HepG2 (cell line): ENCODE data around the gene WDR7. TPM values are rescaled to one million over a fixed set of nuclear protein-coding genes. Genes with fewer than 3 reads are reported as not detected.
A peak's percentile ranks its signal among the peaks of the same experiment; 100 is the strongest.

Experiments
- BCL6 ChIP-seq: IDR thresholded peaks from 2 replicates; pipeline ENCODE4 v1.6.1; 2016; ENCODE audit warnings: missing genetic modification reagents, missing compliant biosample characterization
- CCAR2 ChIP-seq: fragments of 200-400 bp; formaldehyde crosslinking; optimal IDR thresholded peaks from 2 replicates; pipeline ENCODE3; 2018; ENCODE audit warnings: low read depth, mild to moderate bottlenecking, low read length, moderate library complexity
- ESRRA ChIP-seq: sonication (generic); formaldehyde crosslinking; IDR thresholded peaks from 2 replicates; pipeline ENCODE4 v1.5.1; 2020; ENCODE audit warnings: mild to moderate bottlenecking, low read depth, missing genetic modification reagents
- GLMP ChIP-seq: sonication (generic); formaldehyde crosslinking; IDR thresholded peaks from 2 replicates; pipeline ENCODE4 v1.9.0; 2021; ENCODE audit warnings: missing genetic modification reagents, mild to moderate bottlenecking, borderline replicate concordance
- KAT2B ChIP-seq: fragments of 150-350 bp; IDR thresholded peaks from 2 replicates; pipeline ENCODE4 v1.6.1; 2014; ENCODE audit warnings: low read depth, low read length, borderline replicate concordance
- KLF15 ChIP-seq: sonication (generic); formaldehyde crosslinking; IDR thresholded peaks from 2 replicates; pipeline ENCODE4 v1.8.1; 2023; ENCODE audit warnings: borderline replicate concordance, mild to moderate bottlenecking, inconsistent platforms, missing genetic modification reagents, mixed read lengths
- KMT2A ChIP-seq: sonication (generic); formaldehyde crosslinking; IDR thresholded peaks from 2 replicates; pipeline ENCODE4 v1.4.0; 2020; ENCODE audit warnings: missing genetic modification reagents
- MEF2D ChIP-seq: sonication (generic); formaldehyde crosslinking; IDR thresholded peaks from 2 replicates; pipeline ENCODE4 v1.5.1; 2020; ENCODE audit warnings: mild to moderate bottlenecking, missing genetic modification reagents
- MYNN ChIP-seq: sonication (generic); formaldehyde crosslinking; IDR thresholded peaks from 2 replicates; pipeline ENCODE4 v1.4.0; 2020; ENCODE audit warnings: mild to moderate bottlenecking, low read depth, missing genetic modification reagents
- NR2F6 ChIP-seq, 2 experiments: IDR thresholded peaks; 2 replicates each; pipeline ENCODE4 v1.6.1; 2016; ENCODE audit warnings: antibody characterized with exemption in 1 of 2, mild to moderate bottlenecking in 1 of 2
- SALL2 ChIP-seq: sonication (generic); formaldehyde crosslinking; IDR thresholded peaks from 2 replicates; pipeline ENCODE4 v1.8.1; 2023; ENCODE audit warnings: mild to moderate bottlenecking, missing genetic modification reagents, inconsistent platforms
- SKIL ChIP-seq: sonication (generic); formaldehyde crosslinking; IDR thresholded peaks from 2 replicates; pipeline ENCODE4 v1.8.0; 2022; ENCODE audit warnings: missing genetic modification reagents, mild to moderate bottlenecking, moderate library complexity, borderline replicate concordance
- SNAPC2 ChIP-seq: sonication (generic); formaldehyde crosslinking; IDR thresholded peaks from 2 replicates; pipeline ENCODE4 v1.8.1; 2022; ENCODE audit warnings: mild to moderate bottlenecking, missing genetic modification reagents
- SPEN ChIP-seq: sonication (generic); formaldehyde crosslinking; IDR thresholded peaks from 2 replicates; pipeline ENCODE4 v1.5.1; 2020; ENCODE audit warnings: low read depth, mild to moderate bottlenecking, missing genetic modification reagents
- SRSF1 ChIP-seq: fragments of 200-400 bp; formaldehyde crosslinking; optimal IDR thresholded peaks from 2 replicates; pipeline ENCODE3; 2017; ENCODE audit warnings: mild to moderate bottlenecking, low read depth, low read length, moderate library complexity
- SRSF4 ChIP-seq: fragments of 200-400 bp; formaldehyde crosslinking; IDR thresholded peaks from one replicate; pipeline ENCODE4 v1.6.1; 2018; ENCODE audit warnings: mild to moderate bottlenecking, low read depth, low read length, moderate library complexity; ENCODE audit not compliant: poor library complexity, severe bottlenecking
- THAP9 ChIP-seq: sonication (generic); formaldehyde crosslinking; IDR thresholded peaks from 2 replicates; pipeline ENCODE4; 2020; ENCODE audit warnings: missing genetic modification reagents, mild to moderate bottlenecking, borderline replicate concordance
- ZNF10 ChIP-seq: sonication (generic); formaldehyde crosslinking; IDR thresholded peaks from 2 replicates; pipeline ENCODE4 v1.4.0; 2020; ENCODE audit warnings: mild to moderate bottlenecking, low read depth, missing genetic modification reagents, borderline replicate concordance
- ZNF264 ChIP-seq: sonication (generic); formaldehyde crosslinking; IDR thresholded peaks from 2 replicates; pipeline ENCODE4 v1.4.0; 2020; ENCODE audit warnings: missing genetic modification reagents
- ZNF326 ChIP-seq: sonication (generic); formaldehyde crosslinking; IDR thresholded peaks from 2 replicates; pipeline ENCODE4 v1.4.0; 2020; ENCODE audit warnings: missing genetic modification reagents, borderline replicate concordance
- polyA plus RNA-seq, 8 experiments: library from polyadenylated mRNA; depleted of rRNA in 3 of 8; stranded (reverse) in 7 of 8; unstranded in 1 of 8; fragments of >200 nt; fragmentation: Illumina TruSeq in 4 of 8; extraction: Trizol in 4 of 8; gene quantifications; 2 replicates each; pipeline versions ENCODE4 v1.2.1 to v1.2.3, GENCODE V29; 2011 to 2016; ENCODE audit warnings: low read depth in 4 of 8, missing spikeins in 1 of 8, mixed read lengths in 1 of 8; ENCODE audit not compliant: insufficient read depth in 1 of 8
- total RNA-seq, 5 experiments: library from RNA; depleted of rRNA; stranded (reverse); fragments of >200 nt; fragmentation: Illumina TruSeq; extraction: Trizol; gene quantifications; 2 replicates each; pipeline ENCODE4 v1.2.3, GENCODE V29; 2016; ENCODE audit warnings: low read depth in 1 of 5

The WDR7 gene
- total and polyA plus RNA-seq, 2 of the 13 experiments (the other 11 are each of a cell fraction or from before 2014, with no cell fraction given) = 2.0 to 7.8 TPM

- TF ChIP-seq ZNF10 (CRISPR knock-in tag) = no peak
- TF ChIP-seq MYNN = no peak
- TF ChIP-seq KAT2B = no peak
- peak; percentile 98 for TF ChIP-seq NR2F6 (IDR thresholded peaks at IDR 0.05)
- peak; percentile 97 for TF ChIP-seq NR2F6 (CRISPR knock-in tag; IDR thresholded peaks at IDR 0.05)
- peak; percentile 60; the same call in 1 of the 2 replicates for TF ChIP-seq MEF2D (CRISPR knock-in tag)
- no peak for TF ChIP-seq ZNF264
- no peak for TF ChIP-seq ESRRA
- peak; percentile 81; the same call in 1 of the 2 replicates for TF ChIP-seq THAP9 (CRISPR knock-in tag)
- no peak; the same call in 1 of the 2 replicates for TF ChIP-seq BCL6 (CRISPR knock-in tag)
- TF ChIP-seq SALL2 = 0 out of 2 replicates have a peak, but pooled peaks have one; percentile 51
- TF ChIP-seq SRSF4 = no peak
- no peak for TF ChIP-seq ZNF326 (CRISPR knock-in tag)
- no peak for TF ChIP-seq SKIL (CRISPR knock-in tag)
- TF ChIP-seq GLMP (CRISPR knock-in tag) = no peak
- TF ChIP-seq KMT2A (CRISPR knock-in tag) = peak; percentile 89
- peak; percentile 65 for TF ChIP-seq SRSF1
- no peak for TF ChIP-seq CCAR2
- TF ChIP-seq SPEN (CRISPR knock-in tag) = peak; percentile 76; the same call in 1 of the 2 replicates
- no peak for TF ChIP-seq KLF15 (CRISPR knock-in tag)
- 0 out of 2 replicates have a peak, but pooled peaks have one; percentile 40 for TF ChIP-seq SNAPC2
Observed at GRCh38 chr18:56650944-56651770, at the start of gene WDR7 (continued).
